ENCODE results near the gene FUT7. TPM values are rescaled to one million over a fixed set of nuclear protein-coding genes. Genes with fewer than 3 reads are reported as not detected.
A peak's percentile ranks its signal among the peaks of the same experiment; 100 is the strongest.

Gene FUT7
- total RNA-seq, 6 donors from 2014 or later, result 0.94 to 2.3 (median 2.0) TPM; not detected in 1

DNA sequence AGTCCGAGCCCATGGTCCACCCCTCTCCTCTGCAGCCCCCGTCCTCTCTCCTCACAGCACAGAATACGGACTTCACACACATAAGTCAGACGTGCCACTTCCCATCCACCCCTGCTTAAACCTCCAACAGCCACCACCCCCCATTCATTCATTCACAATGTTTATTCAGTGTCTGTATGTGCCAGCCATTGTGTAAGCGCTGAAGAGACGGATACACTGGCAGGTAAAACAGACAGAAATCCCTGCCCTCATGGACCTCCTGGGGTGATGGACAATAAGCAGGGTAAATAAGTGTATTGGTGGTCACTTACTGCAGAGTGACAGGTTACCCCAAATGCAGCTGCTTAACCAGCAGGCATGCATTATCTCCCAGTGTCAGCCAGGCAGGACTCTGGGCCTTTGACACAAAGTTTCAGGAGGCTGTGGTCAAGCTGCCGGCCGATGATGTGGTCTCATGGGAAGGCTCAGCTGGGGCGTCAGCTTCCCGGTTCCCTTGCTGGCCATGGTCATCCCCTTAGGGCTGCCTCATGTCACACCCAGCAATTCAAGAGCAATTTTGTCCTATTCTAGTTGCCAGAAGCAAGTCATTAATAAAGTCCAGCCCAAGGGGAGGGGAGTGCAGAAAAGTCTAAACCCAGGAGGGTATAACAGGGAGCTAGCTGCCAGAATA lies 41.5 kb downstream of the FUT7 start:
- H3K36me3 ChIP-seq, result peaks cover 0 to 12% (median 5%) of the 10 kb centered on the region in 4 donors
- H3K9me3 ChIP-seq, result no peaks in the 10 kb centered on the region
- ATAC-seq (ENCODE audit: low FRiP score in 2 of 2) (no peak), DNase-seq (no peak)
- peaks cover 31 to 45% (median 33%) of the 10 kb centered on the region in 4 donors for H3K4me1 ChIP-seq
- WGBS, 2 donors, result 61 to 80% methylated on average over 7 to 10 of the region's 10 CpGs
- H3K4me3 ChIP-seq, result no peak overlapping the region
- H3K27me3 ChIP-seq, result peaks cover 0 to 6% (median 5%) of the 10 kb centered on the region in 4 donors
- peak overlapping the region in 2 of 4 donors; percentile 2 to 92 for H3K27ac ChIP-seq
- TF ChIP-seq CTCF (IDR thresholded peaks at IDR 0.05), result no peak
- TF ChIP-seq POLR2AphosphoS5 (IDR thresholded peaks at IDR 0.05), result no peak
- TF ChIP-seq EP300 (IDR thresholded peaks at IDR 0.05), result no peak
- TF ChIP-seq POLR2A (IDR thresholded peaks at IDR 0.05), result no peak

DNA sequence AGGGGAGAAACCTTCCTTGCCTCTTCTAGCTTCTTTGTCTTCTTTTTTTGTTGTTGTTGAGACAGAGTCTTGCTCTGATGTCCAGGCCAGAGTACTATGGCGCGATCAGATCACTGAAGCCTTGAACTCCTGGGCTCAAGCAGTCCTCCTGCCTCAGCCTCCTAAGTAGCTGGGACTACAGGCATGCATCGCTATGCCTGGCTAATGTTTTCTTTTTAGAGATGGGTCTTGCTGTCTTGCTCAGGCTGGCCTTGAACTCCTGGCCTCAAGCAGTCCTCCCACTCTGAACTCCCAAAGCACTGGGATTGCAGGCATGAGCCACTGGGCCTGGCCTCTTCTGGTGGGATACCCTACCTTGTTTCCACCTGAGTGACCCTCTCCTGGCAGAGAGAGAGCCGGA lies 43.0 kb downstream of the FUT7 start:
- H3K4me1 ChIP-seq, result peaks cover 22 to 36% (median 23%) of the 10 kb centered on the region in 4 donors
- 95 to 96% methylated on average over 4 of the region's 4 CpGs for WGBS, 2 donors
- H3K4me3 ChIP-seq, result no peak overlapping the region
- DNase-seq (no peak), ATAC-seq (ENCODE audit: low FRiP score in 2 of 2) (no peak)
- H3K27ac ChIP-seq, result no peak overlapping the region
- H3K27me3 ChIP-seq, result peaks cover 0 to 18% (median 13%) of the 10 kb centered on the region in 4 donors
- peaks cover 0 to 2% (median under 1%) of the 10 kb centered on the region in 4 donors for H3K36me3 ChIP-seq
- TF ChIP-seq EP300 (IDR thresholded peaks at IDR 0.05) (no peak), POLR2AphosphoS5 (IDR thresholded peaks at IDR 0.05) (no peak), POLR2A (IDR thresholded peaks at IDR 0.05) (no peak), CTCF (IDR thresholded peaks at IDR 0.05) (no peak)
- no peaks in the 10 kb centered on the region for H3K9me3 ChIP-seq

- Histone ChIP-seq H3K4me1 (peaks cover 15 to 33% (median 27%) of the 10 kb centered on the region in 4 donors), H3K27ac (no peak overlapping the region), H3K27me3 (peaks cover 0 to 18% (median 13%) of the 10 kb centered on the region in 4 donors), H3K4me3 (no peak overlapping the region), H3K36me3 (no peaks in the 10 kb centered on the region), H3K9me3 (no peaks in the 10 kb centered on the region)
- no peak for TF ChIP-seq CTCF (IDR thresholded peaks at IDR 0.05)
- no peak for TF ChIP-seq EP300 (IDR thresholded peaks at IDR 0.05)
- TF ChIP-seq POLR2A (IDR thresholded peaks at IDR 0.05), result no peak
- ATAC-seq (ENCODE audit: low FRiP score in 2 of 2), result no peak
- 54 to 65% methylated on average over 4 to 24 of the region's 33 CpGs for WGBS, 2 donors
- peak in 1 of 2 donors; percentile 83 for DNase-seq
These were observed 46.0 kb downstream of the FUT7 start for GRCh38 chr9:136985853-136986252.

- 20 to 29% methylated on average over 1 to 33 of the region's 48 CpGs for WGBS, 2 donors
- Histone ChIP-seq H3K9me3 (no peaks in the 10 kb centered on the region), H3K27me3 (peaks cover 0 to 18% (median 13%) of the 10 kb centered on the region in 4 donors), H3K27ac (no peak overlapping the region), H3K36me3 (no peaks in the 10 kb centered on the region), H3K4me1 (peaks cover 15 to 36% (median 30%) of the 10 kb centered on the region in 4 donors), H3K4me3 (no peak overlapping the region)
- ATAC-seq (ENCODE audit: low FRiP score in 2 of 2) (peak in 1 of 2 donors; percentile 20), DNase-seq (peak in 1 of 2 donors; percentile 83)
- TF ChIP-seq EP300 (IDR thresholded peaks at IDR 0.05), result no peak
- TF ChIP-seq POLR2A (IDR thresholded peaks at IDR 0.05), result no peak
- no peak for TF ChIP-seq POLR2AphosphoS5 (IDR thresholded peaks at IDR 0.05)
- no peak for TF ChIP-seq CTCF (IDR thresholded peaks at IDR 0.05)
These were observed 46.8 kb downstream of the FUT7 start for GRCh38 chr9:136985027-136985602.
